GM10266 (cell line): ENCODE measurements around the gene ZBTB2.

ENCODE experiments used
- DNase-seq: peaks from one replicate; pipeline ENCODE4 v3.0.0; 2012; ENCODE audit errors: extremely low spot score
- TF ChIP-seq, protein P1 (sequence below): IDR thresholded peaks from 2 replicates; pipeline ENCODE4 v1.5.1; 2012; ENCODE audit warnings: mild to moderate bottlenecking, low read depth; ENCODE audit not compliant: control insufficient read depth, insufficient read depth; ENCODE audit errors: missing control alignments

The ZBTB2 gene

DNA sequence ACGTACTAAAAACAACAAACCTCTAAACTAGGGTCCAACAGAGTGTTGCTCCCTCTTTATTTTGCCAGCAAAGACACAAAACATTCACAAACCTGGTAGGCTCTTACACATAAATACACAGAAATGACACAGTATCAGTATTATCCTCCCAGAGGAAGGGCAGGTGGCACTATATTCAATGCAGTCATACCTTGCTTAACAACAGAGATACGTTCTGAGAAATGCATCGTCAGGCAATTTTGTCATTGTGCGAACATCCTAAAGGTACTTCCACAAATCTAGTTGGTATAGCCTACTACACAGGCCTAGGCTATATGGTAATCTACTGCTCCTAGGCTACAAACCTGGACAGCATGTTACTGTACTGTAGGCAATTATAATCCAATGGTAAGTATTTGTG, 9.6 kb downstream of the ZBTB2 start:
- no peak for DNase-seq
- TF ChIP-seq, protein P1, sequence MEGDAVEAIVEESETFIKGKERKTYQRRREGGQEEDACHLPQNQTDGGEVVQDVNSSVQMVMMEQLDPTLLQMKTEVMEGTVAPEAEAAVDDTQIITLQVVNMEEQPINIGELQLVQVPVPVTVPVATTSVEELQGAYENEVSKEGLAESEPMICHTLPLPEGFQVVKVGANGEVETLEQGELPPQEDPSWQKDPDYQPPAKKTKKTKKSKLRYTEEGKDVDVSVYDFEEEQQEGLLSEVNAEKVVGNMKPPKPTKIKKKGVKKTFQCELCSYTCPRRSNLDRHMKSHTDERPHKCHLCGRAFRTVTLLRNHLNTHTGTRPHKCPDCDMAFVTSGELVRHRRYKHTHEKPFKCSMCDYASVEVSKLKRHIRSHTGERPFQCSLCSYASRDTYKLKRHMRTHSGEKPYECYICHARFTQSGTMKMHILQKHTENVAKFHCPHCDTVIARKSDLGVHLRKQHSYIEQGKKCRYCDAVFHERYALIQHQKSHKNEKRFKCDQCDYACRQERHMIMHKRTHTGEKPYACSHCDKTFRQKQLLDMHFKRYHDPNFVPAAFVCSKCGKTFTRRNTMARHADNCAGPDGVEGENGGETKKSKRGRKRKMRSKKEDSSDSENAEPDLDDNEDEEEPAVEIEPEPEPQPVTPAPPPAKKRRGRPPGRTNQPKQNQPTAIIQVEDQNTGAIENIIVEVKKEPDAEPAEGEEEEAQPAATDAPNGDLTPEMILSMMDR, result no peak

DNA sequence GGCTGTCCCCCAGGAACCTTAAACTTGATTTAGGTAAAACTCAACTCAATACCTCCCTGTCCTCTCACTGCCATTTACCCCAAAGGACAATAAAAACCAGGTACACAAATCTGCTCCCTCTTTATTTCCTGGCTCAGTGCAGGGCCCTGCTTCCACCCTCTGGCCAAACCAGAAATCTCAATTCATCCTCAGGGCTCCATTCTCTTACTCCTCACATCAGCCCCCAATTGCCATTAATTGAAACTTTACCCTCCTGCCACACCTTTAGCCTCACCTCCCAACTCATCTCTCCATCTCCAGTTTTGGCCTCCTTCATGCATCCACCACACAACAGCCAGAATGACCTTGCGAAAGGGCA, 10.5 kb downstream of the ZBTB2 start:
- TF ChIP-seq, protein P1, result no peak
- DNase-seq, result no peak

GRCh38 chr6:151379933-151380847, 11.2 kb downstream of the ZBTB2 start:
- peak; percentile 33 for DNase-seq
- TF ChIP-seq, protein P1, result no peak

DNA sequence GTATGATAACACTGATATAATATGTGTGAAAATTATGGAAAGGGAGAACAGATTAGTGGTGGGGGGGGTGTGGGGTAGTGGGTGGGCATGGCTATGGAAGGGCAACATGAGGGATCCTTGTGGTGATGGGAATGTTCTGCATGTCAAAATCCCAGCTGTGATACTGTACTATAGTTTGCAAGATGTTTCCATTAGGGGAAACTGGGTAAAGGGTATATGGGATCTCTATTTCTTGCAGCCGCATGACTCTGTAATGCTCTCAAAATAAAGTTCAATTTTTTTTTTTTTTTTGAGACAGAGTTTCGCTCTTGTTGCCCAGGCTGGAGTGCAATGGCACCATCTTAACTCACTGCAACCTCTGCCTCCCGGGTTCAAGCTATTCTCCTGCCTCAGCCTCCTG, 14.3 kb downstream of the ZBTB2 start:
- TF ChIP-seq, protein P1, result no peak
- DNase-seq, result no peak

GRCh38 chr6:151376440-151376839, 14.9 kb downstream of the ZBTB2 start:
- TF ChIP-seq, protein P1, result no peak
- DNase-seq, result no peak

DNA sequence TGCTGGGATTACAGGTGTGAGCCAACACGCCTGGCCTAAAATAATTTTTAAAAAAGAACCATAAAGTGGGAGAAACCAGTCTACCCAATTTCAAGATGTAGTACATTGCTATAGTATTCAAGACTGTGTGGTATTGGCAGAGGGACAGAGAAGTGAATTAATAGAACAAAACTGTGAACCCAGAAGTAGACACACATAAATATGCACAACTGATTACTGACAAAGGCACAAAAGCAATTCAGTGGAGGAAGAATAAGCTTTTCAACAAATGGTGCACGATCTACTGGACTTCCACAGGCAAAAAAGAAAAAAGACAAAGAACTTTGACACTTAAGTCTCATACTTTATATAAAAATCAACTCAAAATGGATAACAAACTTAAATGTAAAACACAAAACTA, 15.5 kb downstream of the ZBTB2 start:
- DNase-seq, result no peak
- TF ChIP-seq, protein P1, result no peak

- TF ChIP-seq, protein P1, result no peak
- DNase-seq, result no peak
Observed at GRCh38 chr6:151374036-151374683, 17.2 kb downstream of the ZBTB2 start.
